Measurements from ENCODE around the gene C2orf69. TPM values are rescaled to one million over a fixed set of nuclear protein-coding genes. Genes with fewer than 3 reads are reported as not detected.

The C2orf69 gene
- total and polyA plus RNA-seq, 2 of the 13 experiments (the other 11 are each of a cell fraction or from before 2014, with no cell fraction given), result 4.8 to 19.3 TPM

DNA sequence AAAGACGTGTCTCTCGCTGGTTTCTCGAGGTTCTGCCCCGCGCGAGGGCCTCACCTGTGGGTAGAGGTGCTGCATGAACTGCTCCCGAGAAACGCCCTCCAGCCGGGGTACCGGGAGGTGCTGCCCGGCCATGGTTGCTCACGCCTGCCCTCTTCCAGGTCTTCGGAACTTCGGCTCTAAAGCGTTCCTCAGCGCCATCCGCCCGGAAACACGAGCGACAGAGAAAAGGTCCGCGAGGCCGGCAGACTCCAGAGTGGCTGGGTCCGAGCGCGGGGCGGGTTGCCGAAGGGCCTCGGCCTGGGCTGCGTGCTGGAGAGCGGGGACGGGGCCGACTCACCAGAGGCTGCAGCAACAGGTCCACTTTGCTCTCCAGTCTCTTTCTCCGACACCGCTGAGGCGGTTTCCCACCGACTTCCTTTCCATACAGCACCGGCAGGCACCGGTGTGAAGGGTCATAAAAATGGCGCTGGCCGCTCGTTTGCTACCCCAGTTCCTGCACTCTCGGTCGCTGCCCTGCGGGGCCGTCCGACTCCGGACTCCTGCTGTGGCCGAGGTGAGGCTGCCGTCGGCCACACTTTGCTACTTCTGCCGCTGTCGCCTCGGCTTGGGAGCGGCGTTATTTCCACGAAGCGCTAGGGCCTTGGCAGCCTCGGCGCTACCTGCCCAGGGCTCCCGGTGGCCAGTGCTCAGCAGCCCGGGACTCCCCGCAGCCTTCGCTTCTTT, 44.4 kb downstream of the C2orf69 start, which contains the start of the genes MAIP1 and TYW5 (continued):
- TF ChIP-seq GATA4 (IDR thresholded peaks at IDR 0.05; ENCODE audit: borderline replicate concordance, low read depth) (peak; percentile 72), BCL6 (CRISPR knock-in tag; IDR thresholded peaks at IDR 0.05) (peak; percentile 62; the same call in 1 of the 2 replicates), SNRNP70 (IDR thresholded peaks at IDR 0.05; ENCODE audit: low read depth, low read length) (no peak), ZNF780A (CRISPR knock-in tag; IDR thresholded peaks at IDR 0.05) (peak; percentile 74; the same call in 1 of the 2 replicates), ZNF839 (CRISPR knock-in tag; IDR thresholded peaks at IDR 0.05; ENCODE audit: borderline replicate concordance) (peak; percentile 57; the same call in 1 of the 2 replicates), THAP11 (CRISPR knock-in tag; IDR thresholded peaks at IDR 0.05) (peak; percentile 95), MBNL3 (CRISPR knock-in tag; conservative IDR thresholded peaks at IDR 0.05) (no peak), MAFF (IDR thresholded peaks at IDR 0.05; ENCODE audit: low read depth, low read length) (no peak), NR2F1 (CRISPR knock-in tag; IDR thresholded peaks at IDR 0.05) (peak; percentile 71 to 98; a peak in 3 of 4 replicates), ZNF724P (CRISPR knock-in tag; IDR thresholded peaks at IDR 0.05; ENCODE audit: borderline replicate concordance) (0 out of 2 replicates have a peak, but pooled peaks have one; percentile 96)
- TF ChIP-seq, protein P1, sequence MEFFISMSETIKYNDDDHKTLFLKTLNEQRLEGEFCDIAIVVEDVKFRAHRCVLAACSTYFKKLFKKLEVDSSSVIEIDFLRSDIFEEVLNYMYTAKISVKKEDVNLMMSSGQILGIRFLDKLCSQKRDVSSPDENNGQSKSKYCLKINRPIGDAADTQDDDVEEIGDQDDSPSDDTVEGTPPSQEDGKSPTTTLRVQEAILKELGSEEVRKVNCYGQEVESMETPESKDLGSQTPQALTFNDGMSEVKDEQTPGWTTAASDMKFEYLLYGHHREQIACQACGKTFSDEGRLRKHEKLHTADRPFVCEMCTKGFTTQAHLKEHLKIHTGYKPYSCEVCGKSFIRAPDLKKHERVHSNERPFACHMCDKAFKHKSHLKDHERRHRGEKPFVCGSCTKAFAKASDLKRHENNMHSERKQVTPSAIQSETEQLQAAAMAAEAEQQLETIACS (CRISPR knock-in tag; IDR thresholded peaks at IDR 0.05), result no peak; the same call in 1 of the 2 replicates
- TF ChIP-seq, protein P2, sequence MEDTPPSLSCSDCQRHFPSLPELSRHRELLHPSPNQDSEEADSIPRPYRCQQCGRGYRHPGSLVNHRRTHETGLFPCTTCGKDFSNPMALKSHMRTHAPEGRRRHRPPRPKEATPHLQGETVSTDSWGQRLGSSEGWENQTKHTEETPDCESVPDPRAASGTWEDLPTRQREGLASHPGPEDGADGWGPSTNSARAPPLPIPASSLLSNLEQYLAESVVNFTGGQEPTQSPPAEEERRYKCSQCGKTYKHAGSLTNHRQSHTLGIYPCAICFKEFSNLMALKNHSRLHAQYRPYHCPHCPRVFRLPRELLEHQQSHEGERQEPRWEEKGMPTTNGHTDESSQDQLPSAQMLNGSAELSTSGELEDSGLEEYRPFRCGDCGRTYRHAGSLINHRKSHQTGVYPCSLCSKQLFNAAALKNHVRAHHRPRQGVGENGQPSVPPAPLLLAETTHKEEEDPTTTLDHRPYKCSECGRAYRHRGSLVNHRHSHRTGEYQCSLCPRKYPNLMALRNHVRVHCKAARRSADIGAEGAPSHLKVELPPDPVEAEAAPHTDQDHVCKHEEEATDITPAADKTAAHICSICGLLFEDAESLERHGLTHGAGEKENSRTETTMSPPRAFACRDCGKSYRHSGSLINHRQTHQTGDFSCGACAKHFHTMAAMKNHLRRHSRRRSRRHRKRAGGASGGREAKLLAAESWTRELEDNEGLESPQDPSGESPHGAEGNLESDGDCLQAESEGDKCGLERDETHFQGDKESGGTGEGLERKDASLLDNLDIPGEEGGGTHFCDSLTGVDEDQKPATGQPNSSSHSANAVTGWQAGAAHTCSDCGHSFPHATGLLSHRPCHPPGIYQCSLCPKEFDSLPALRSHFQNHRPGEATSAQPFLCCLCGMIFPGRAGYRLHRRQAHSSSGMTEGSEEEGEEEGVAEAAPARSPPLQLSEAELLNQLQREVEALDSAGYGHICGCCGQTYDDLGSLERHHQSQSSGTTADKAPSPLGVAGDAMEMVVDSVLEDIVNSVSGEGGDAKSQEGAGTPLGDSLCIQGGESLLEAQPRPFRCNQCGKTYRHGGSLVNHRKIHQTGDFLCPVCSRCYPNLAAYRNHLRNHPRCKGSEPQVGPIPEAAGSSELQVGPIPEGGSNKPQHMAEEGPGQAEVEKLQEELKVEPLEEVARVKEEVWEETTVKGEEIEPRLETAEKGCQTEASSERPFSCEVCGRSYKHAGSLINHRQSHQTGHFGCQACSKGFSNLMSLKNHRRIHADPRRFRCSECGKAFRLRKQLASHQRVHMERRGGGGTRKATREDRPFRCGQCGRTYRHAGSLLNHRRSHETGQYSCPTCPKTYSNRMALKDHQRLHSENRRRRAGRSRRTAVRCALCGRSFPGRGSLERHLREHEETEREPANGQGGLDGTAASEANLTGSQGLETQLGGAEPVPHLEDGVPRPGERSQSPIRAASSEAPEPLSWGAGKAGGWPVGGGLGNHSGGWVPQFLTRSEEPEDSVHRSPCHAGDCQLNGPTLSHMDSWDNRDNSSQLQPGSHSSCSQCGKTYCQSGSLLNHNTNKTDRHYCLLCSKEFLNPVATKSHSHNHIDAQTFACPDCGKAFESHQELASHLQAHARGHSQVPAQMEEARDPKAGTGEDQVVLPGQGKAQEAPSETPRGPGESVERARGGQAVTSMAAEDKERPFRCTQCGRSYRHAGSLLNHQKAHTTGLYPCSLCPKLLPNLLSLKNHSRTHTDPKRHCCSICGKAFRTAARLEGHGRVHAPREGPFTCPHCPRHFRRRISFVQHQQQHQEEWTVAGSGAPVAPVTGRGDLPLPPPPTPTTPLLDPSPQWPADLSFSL (CRISPR knock-in tag; IDR thresholded peaks at IDR 0.05), result 0 out of 2 replicates have a peak, but pooled peaks have one; percentile 68
- TF ChIP-seq, protein P3, sequence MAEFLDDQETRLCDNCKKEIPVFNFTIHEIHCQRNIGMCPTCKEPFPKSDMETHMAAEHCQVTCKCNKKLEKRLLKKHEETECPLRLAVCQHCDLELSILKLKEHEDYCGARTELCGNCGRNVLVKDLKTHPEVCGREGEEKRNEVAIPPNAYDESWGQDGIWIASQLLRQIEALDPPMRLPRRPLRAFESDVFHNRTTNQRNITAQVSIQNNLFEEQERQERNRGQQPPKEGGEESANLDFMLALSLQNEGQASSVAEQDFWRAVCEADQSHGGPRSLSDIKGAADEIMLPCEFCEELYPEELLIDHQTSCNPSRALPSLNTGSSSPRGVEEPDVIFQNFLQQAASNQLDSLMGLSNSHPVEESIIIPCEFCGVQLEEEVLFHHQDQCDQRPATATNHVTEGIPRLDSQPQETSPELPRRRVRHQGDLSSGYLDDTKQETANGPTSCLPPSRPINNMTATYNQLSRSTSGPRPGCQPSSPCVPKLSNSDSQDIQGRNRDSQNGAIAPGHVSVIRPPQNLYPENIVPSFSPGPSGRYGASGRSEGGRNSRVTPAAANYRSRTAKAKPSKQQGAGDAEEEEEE (CRISPR knock-in tag; IDR thresholded peaks at IDR 0.05; ENCODE audit: borderline replicate concordance), result no peak
- TF ChIP-seq, protein P4, sequence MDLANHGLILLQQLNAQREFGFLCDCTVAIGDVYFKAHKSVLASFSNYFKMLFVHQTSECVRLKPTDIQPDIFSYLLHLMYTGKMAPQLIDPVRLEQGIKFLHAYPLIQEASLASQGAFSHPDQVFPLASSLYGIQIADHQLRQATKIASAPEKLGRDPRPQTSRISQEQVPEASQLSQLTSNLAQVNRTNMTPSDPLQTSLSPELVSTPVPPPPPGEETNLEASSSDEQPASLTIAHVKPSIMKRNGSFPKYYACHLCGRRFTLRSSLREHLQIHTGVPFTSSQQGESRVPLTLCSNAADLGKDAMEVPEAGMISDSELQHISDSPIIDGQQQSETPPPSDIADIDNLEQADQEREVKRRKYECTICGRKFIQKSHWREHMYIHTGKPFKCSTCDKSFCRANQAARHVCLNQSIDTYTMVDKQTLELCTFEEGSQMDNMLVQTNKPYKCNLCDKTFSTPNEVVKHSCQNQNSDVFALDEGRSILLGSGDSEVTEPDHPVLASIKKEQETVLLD (CRISPR knock-in tag; IDR thresholded peaks at IDR 0.05; ENCODE audit: low read depth), result peak; percentile 69; the same call in 1 of the 2 replicates

Measured in HepG2 (cell line).